Neuron (in vitro differentiated cells): ENCODE results near the gene TCEAL3.
"Not testable (repeated sequence)": the region's sequence is repeated elsewhere in the genome, so short reads cannot be mapped to it uniquely, and the experiment has no call there.

Experiments used
- H2AFZ ChIP-seq: one replicate; pipeline ENCODE4 v1.6.1; 2013; ENCODE audit warnings: low read depth, mild to moderate bottlenecking, inconsistent platforms, low read length, moderate library complexity
- H3K27me3 ChIP-seq: one replicate; pipeline ENCODE4 v1.6.1; 2013; ENCODE audit warnings: low read length; ENCODE audit not compliant: insufficient read depth
- H3K36me3 ChIP-seq: one replicate; pipeline ENCODE4 v1.6.1; 2013; ENCODE audit warnings: low read length; ENCODE audit not compliant: insufficient read depth
- H3K4me1 ChIP-seq: one replicate; pipeline ENCODE4 v1.6.1; 2013; ENCODE audit warnings: low read length; ENCODE audit not compliant: insufficient read depth
- H3K4me3 ChIP-seq: 2 replicates; pipeline ENCODE4 v1.5.1; 2013; ENCODE audit warnings: mild to moderate bottlenecking, low read length, moderate library complexity
- H3K9me3 ChIP-seq: one replicate; pipeline ENCODE4 v1.6.1; 2013; ENCODE audit warnings: low read length

TCEAL3 gene

GRCh38 chrX:103607364-103608305 lies at the start of gene TCEAL3:
TCEAL3 (plus strand) TSS chrX:103607963; CDS start chrX:103609065, 1,102 bp downstream.
- H3K4me3 ChIP-seq: peak within 1 kb of the TSS; percentile 16
- H2AFZ ChIP-seq: no peak within 1 kb of the TSS
- no peaks in the 10 kb centered on the region for H3K4me1 ChIP-seq
- no peaks in the 10 kb centered on the region for H3K36me3 ChIP-seq
- no peaks in the 10 kb centered on the region for H3K9me3 ChIP-seq
- no peaks in the 10 kb centered on the region for H3K27me3 ChIP-seq

GRCh38 chrX:103560256-103560655 lies 47.5 kb upstream of the TCEAL3 start:
- Histone ChIP-seq H3K9me3 (no peaks in the 10 kb centered on the region), H2AFZ (no peak overlapping the region), H3K4me3 (no peak overlapping the region), H3K4me1 (no peaks in the 10 kb centered on the region), H3K27me3 (no peaks in the 10 kb centered on the region), H3K36me3 (no peaks in the 10 kb centered on the region)

GRCh38 chrX:103562801-103563200 lies 45.0 kb upstream of the TCEAL3 start:
- Histone ChIP-seq H3K4me1 (no peaks in the 10 kb centered on the region), H3K27me3 (no peaks in the 10 kb centered on the region), H3K36me3 (no peaks in the 10 kb centered on the region), H3K9me3 (no peaks in the 10 kb centered on the region), H3K4me3 (no peak overlapping the region), H2AFZ (no peak overlapping the region)

- Histone ChIP-seq H3K27me3 (no peaks in the 10 kb centered on the region), H3K9me3 (no peaks in the 10 kb centered on the region), H2AFZ (no peak overlapping the region), H3K4me3 (no peak overlapping the region), H3K4me1 (no peaks in the 10 kb centered on the region), H3K36me3 (no peaks in the 10 kb centered on the region)
Measured at GRCh38 chrX:103565197-103565596, 42.6 kb upstream of the TCEAL3 start.

- H3K36me3 ChIP-seq: no peaks in the 10 kb centered on the region
- no peaks in the 10 kb centered on the region for H3K9me3 ChIP-seq
- H3K4me1 ChIP-seq: no peaks in the 10 kb centered on the region
- H3K27me3 ChIP-seq: no peaks in the 10 kb centered on the region
- H3K4me3 ChIP-seq: no peak overlapping the region
- H2AFZ ChIP-seq: no peak overlapping the region
Measured at GRCh38 chrX:103565752-103566151, 42.0 kb upstream of the TCEAL3 start.

GRCh38 chrX:103571121-103571520 lies 36.6 kb upstream of the TCEAL3 start:
- Histone ChIP-seq H3K27me3 (no peaks in the 10 kb centered on the region), H3K4me3 (no peak overlapping the region), H3K9me3 (no peaks in the 10 kb centered on the region), H2AFZ (no peak overlapping the region), H3K4me1 (no peaks in the 10 kb centered on the region), H3K36me3 (no peaks in the 10 kb centered on the region)

GRCh38 chrX:103571726-103572125 lies 36.0 kb upstream of the TCEAL3 start:
- Histone ChIP-seq H3K4me3 (no peak overlapping the region), H3K4me1 (no peaks in the 10 kb centered on the region), H2AFZ (no peak overlapping the region), H3K36me3 (no peaks in the 10 kb centered on the region), H3K9me3 (no peaks in the 10 kb centered on the region), H3K27me3 (no peaks in the 10 kb centered on the region)

- Histone ChIP-seq H3K4me1 (no peaks in the 10 kb centered on the region), H3K27me3 (no peaks in the 10 kb centered on the region), H2AFZ (no peak overlapping the region), H3K9me3 (no peaks in the 10 kb centered on the region), H3K36me3 (no peaks in the 10 kb centered on the region), H3K4me3 (no peak overlapping the region)
Measured at GRCh38 chrX:103573202-103573601, 34.6 kb upstream of the TCEAL3 start.

GRCh38 chrX:103584596-103584995 lies 23.2 kb upstream of the TCEAL3 start:
- Histone ChIP-seq H3K9me3 (no peaks in the 10 kb centered on the region), H3K4me1 (peaks cover 8% of the 10 kb centered on the region), H3K36me3 (no peaks in the 10 kb centered on the region), H3K4me3 (peak overlapping the region; percentile 65), H2AFZ (peak overlapping the region; percentile 48), H3K27me3 (no peaks in the 10 kb centered on the region)

GRCh38 chrX:103585411-103586313 lies 22.1 kb upstream of the TCEAL3 start, which contains the start of gene TCEAL4:
TCEAL4 (plus strand) TSS chrX:103585515; CDS start chrX:103586676, 1,161 bp downstream.
- Histone ChIP-seq H3K4me3 (peak within 1 kb of the TSS; percentile 65), H3K27me3 (no peaks in the 10 kb centered on the region), H3K9me3 (no peaks in the 10 kb centered on the region), H3K4me1 (peaks cover 8% of the 10 kb centered on the region), H2AFZ (peak within 1 kb of the TSS; percentile 48), H3K36me3 (no peaks in the 10 kb centered on the region)

- no peak overlapping the region for H2AFZ ChIP-seq
- H3K27me3 ChIP-seq: no peaks in the 10 kb centered on the region
- no peaks in the 10 kb centered on the region for H3K36me3 ChIP-seq
- no peaks in the 10 kb centered on the region for H3K9me3 ChIP-seq
- H3K4me1 ChIP-seq: peaks cover 8% of the 10 kb centered on the region
- peak overlapping the region; percentile 65 for H3K4me3 ChIP-seq
Measured at GRCh38 chrX:103586314-103586646, 21.5 kb upstream of the TCEAL3 start.

GRCh38 chrX:103586659-103587058 lies 21.1 kb upstream of the TCEAL3 start:
- H3K27me3 ChIP-seq: no peaks in the 10 kb centered on the region
- H3K36me3 ChIP-seq: no peaks in the 10 kb centered on the region
- peak overlapping the region; percentile 65 for H3K4me3 ChIP-seq
- H3K9me3 ChIP-seq: no peaks in the 10 kb centered on the region
- no peak overlapping the region for H2AFZ ChIP-seq
- peaks cover 8% of the 10 kb centered on the region for H3K4me1 ChIP-seq

- H3K4me3 ChIP-seq, H3K9me3 ChIP-seq, H3K27me3 ChIP-seq, H3K4me1 ChIP-seq, H3K36me3 ChIP-seq, H2AFZ ChIP-seq: not testable (repeated sequence)
Measured at GRCh38 chrX:103592295-103592694, 15.5 kb upstream of the TCEAL3 start.
